Spleen (tissue), 11 donors: ENCODE results near the gene SORCS2. TPM values are rescaled to one million over a fixed set of nuclear protein-coding genes. Genes with fewer than 3 reads are reported as not detected.

Experiments used
- DNase-seq: peaks from one replicate; pipeline ENCODE4 v3.0.0-alpha.2; 2020
- H3K27ac ChIP-seq, 8 donors: fragments of 200-600 bp; sonication (generic) in 7 of 8; 1 replicate in 4 of 8; 2 replicates in 4 of 8; pipeline versions ENCODE4 v1.5.0 to v1.8.0; 2016 to 2021; ENCODE audit warnings: inconsistent platforms in 4 of 8, mild to moderate bottlenecking in 4 of 8, moderate library complexity in 1 of 8
- H3K27me3 ChIP-seq, 7 donors: fragments of 200-600 bp; sonication (generic) in 6 of 7; replicated peaks in 1 of 7; 1 replicate in 4 of 7; 2 replicates in 3 of 7; pipeline versions ENCODE4 v1.5.0 to v1.8.0; 2016 to 2021; ENCODE audit warnings: inconsistent platforms in 3 of 7, mild to moderate bottlenecking in 1 of 7
- H3K36me3 ChIP-seq, 6 donors: fragments of 200-600 bp; sonication (generic) in 5 of 6; 1 replicate in 4 of 6; 2 replicates in 2 of 6; pipeline versions ENCODE4 v1.5.0 to v1.8.0; 2016 to 2021; ENCODE audit warnings: inconsistent platforms in 2 of 6
- H3K4me1 ChIP-seq, 6 donors: fragments of 200-600 bp; sonication (generic) in 5 of 6; 1 replicate in 3 of 6; 2 replicates in 3 of 6; pipeline versions ENCODE4 v1.5.0 to v1.8.0; 2016 to 2021; ENCODE audit warnings: inconsistent platforms in 3 of 6
- H3K4me3 ChIP-seq, 8 donors: fragments of 200-600 bp; sonication (generic) in 7 of 8; 1 replicate in 4 of 8; 2 replicates in 4 of 8; pipeline versions ENCODE4 v1.5.0 to v1.8.0; 2016 to 2021; ENCODE audit warnings: inconsistent platforms in 4 of 8, mild to moderate bottlenecking in 4 of 8, moderate library complexity in 2 of 8
- H3K9me3 ChIP-seq, 8 donors: fragments of 200-600 bp; sonication (generic) in 7 of 8; 1 replicate in 4 of 8; 2 replicates in 4 of 8; pipeline versions ENCODE4 v1.5.0 to v1.8.0; 2016 to 2021; ENCODE audit warnings: inconsistent platforms in 4 of 8
- CTCF ChIP-seq, 11 experiments: fragments of 200-600 bp in 7 of 11; fragments of 450-650 bp in 4 of 11; sonication (generic) in 4 of 11; IDR thresholded peaks in 8 of 11; conservative IDR thresholded peaks in 3 of 11; 1 replicate in 7 of 11; 2 replicates in 4 of 11; pipeline versions ENCODE4 v1.4.0 to v1.8.0; 2016 to 2021; ENCODE audit warnings: antibody characterized with exemption in 11 of 11, inconsistent platforms in 4 of 11, mild to moderate bottlenecking in 1 of 11
- POLR2A ChIP-seq, 3 donors: fragments of 450-650 bp; IDR thresholded peaks; one replicate each; pipeline ENCODE4 v1.5.1; 2017; ENCODE audit warnings: antibody characterized with exemption in 3 of 3, mild to moderate bottlenecking in 1 of 3
- POLR2AphosphoS5 ChIP-seq, 3 donors: sonication (generic); formaldehyde crosslinking; IDR thresholded peaks; one replicate each; pipeline ENCODE4 v1.5.1; 2017; ENCODE audit warnings: antibody characterized with exemption in 3 of 3
- WGBS, 5 donors: extraction: QIAGEN DNeasy Blood & Tissue Kit in 3 of 5; methylation state at CpG; one replicate each; pipeline versions ENCODE4 v1.1.5 to v1.1.7; 2013 to 2018; 5-methylcytosine and 5-hydroxymethylcytosine counted together
- intact Hi-C: fragments of 100-400 bp; cut with DNase I; formaldehyde crosslinking; loops from one replicate; pipeline ENCODE4 v1.15.0; 2023; ENCODE audit warnings: low total_unique reads
- polyA plus RNA-seq, 3 donors: library from polyadenylated mRNA; stranded (reverse); fragments of 200-250 nt; gene quantifications; one replicate each; pipeline ENCODE4 v1.2.1, GENCODE V29; 2013
- total RNA-seq, 7 donors: library from RNA; depleted of rRNA in 3 of 7; stranded (reverse); fragments of >200 nt in 3 of 7; fragmentation: NEBNext Ultra II Directional in 4 of 7; extraction: Animal tissue kit (Norgen Biotek cat#: 25700) in 4 of 7; gene quantifications; one replicate each; pipeline versions ENCODE4 v1.1.0 to v1.2.1, GENCODE V29; 2016 to 2021
- donor health status: healthy with polysubstance abuse.
- donor health status: DM: no; HTN: no; CAD: no; lungs with moderate emphysema.
- donor health status: DM: no; HTN: no; CAD: no.
- donor health status: Bipolar disorder and iron deficiency.
- donor health status: healthy.
- donor health status: DM: no; HTN: no; CAD: no.
- donor health status: DM: yes; HTN: yes; CAD: no.

The SORCS2 gene
- total and polyA plus RNA-seq, 10 donors = 0.33 to 1.6 (median 0.60) TPM

DNA sequence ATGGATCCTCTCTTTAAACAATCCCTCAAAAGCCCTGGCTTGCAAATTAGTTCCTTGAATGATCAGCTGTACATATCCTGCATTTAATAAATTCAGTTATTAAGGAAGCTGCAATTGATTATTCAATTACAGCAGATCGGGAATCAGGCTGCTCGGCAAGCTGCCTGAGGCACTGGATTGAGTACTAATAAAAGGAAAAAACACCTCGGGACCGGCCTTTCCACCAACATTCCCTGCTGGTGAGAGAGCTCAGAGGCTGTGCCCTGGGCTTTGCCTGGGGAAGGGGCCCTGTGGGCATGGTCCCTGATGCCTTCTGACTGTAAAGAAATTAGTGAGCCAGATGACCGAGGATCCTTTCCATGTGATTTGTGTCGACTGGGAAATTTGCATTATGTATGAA is 69.2 kb downstream of the SORCS2 start:
- TF ChIP-seq CTCF (IDR thresholded peaks at IDR 0.05 in 8 of 11, conservative IDR thresholded peaks at IDR 0.05 in 3 of 11) (no peak), POLR2A (IDR thresholded peaks at IDR 0.05) (no peak), POLR2AphosphoS5 (IDR thresholded peaks at IDR 0.05) (no peak)
- no peak overlapping the region for H3K4me3 ChIP-seq
- whole genome bisulfite sequencing, 5 donors = 76 to 84% (median 82%) methylated on average over 6 of the region's 6 CpGs
- DNase-seq = no peak
- intact Hi-C loops = no loop called here
- no peaks in the 10 kb centered on the region for H3K4me1 ChIP-seq
- H3K36me3 ChIP-seq = no peaks in the 10 kb centered on the region
- H3K27ac ChIP-seq = no peak overlapping the region
- H3K9me3 ChIP-seq = peaks cover 0 to 6% (median 0%) of the 10 kb centered on the region in 8 donors
- H3K27me3 ChIP-seq = peaks cover 0 to 55% (median 0%) of the 10 kb centered on the region in 7 donors

DNA sequence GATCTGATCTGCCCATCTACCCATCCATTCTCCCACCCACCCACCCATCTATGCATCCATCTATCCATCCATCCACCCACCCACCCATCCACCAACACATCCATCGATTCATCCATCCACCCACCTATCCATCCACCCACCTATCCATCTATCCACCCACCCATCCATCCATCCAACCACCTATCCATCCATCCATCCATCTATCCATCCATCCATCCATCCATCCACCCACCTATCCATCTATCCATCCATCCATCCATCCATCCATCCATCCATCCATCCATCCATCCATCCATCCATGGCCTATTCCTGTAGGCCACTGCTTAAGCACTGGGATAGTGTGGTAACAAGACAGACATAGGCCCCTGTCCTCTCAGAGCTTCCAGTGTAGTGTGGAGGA is 69.8 kb downstream of the SORCS2 start:
- intact Hi-C loops = no loop called here

GRCh38 chr4:7263166-7263565 is 70.8 kb downstream of the SORCS2 start:
- peaks cover 0 to 6% (median 0%) of the 10 kb centered on the region in 8 donors for H3K9me3 ChIP-seq
- intact Hi-C loops = no loop called here
- H3K36me3 ChIP-seq = no peaks in the 10 kb centered on the region
- no peak for DNase-seq
- H3K4me1 ChIP-seq = no peaks in the 10 kb centered on the region
- H3K27me3 ChIP-seq = peaks cover 0 to 59% (median under 1%) of the 10 kb centered on the region in 7 donors
- TF ChIP-seq CTCF (IDR thresholded peaks at IDR 0.05 in 8 of 11, conservative IDR thresholded peaks at IDR 0.05 in 3 of 11) = no peak
- TF ChIP-seq POLR2A (IDR thresholded peaks at IDR 0.05) = no peak
- TF ChIP-seq POLR2AphosphoS5 (IDR thresholded peaks at IDR 0.05) = no peak
- H3K4me3 ChIP-seq = no peak overlapping the region
- WGBS, 5 donors = 76 to 86% (median 80%) methylated on average over 11 of the region's 11 CpGs
- no peak overlapping the region for H3K27ac ChIP-seq

More for the DNA sequence above, 69.8 kb downstream of the SORCS2 start:
- peaks cover 0 to 6% (median 0%) of the 10 kb centered on the region in 8 donors for H3K9me3 ChIP-seq
- no peak overlapping the region for H3K27ac ChIP-seq
- no peaks in the 10 kb centered on the region for H3K36me3 ChIP-seq
- DNase-seq = no peak
- H3K4me3 ChIP-seq = no peak overlapping the region
- H3K27me3 ChIP-seq = peaks cover 0 to 55% (median 0%) of the 10 kb centered on the region in 7 donors
- WGBS, 5 donors = 77 to 100% (median 89%) methylated on average over 1 of the region's 1 CpG; no CpG with 5 or more reads in 1 of the 5 donors
- no peaks in the 10 kb centered on the region for H3K4me1 ChIP-seq
- TF ChIP-seq CTCF (IDR thresholded peaks at IDR 0.05 in 8 of 11, conservative IDR thresholded peaks at IDR 0.05 in 3 of 11) (no peak), POLR2AphosphoS5 (IDR thresholded peaks at IDR 0.05) (no peak), POLR2A (IDR thresholded peaks at IDR 0.05) (no peak)

- Histone ChIP-seq H3K9me3 (peaks cover 0 to 3% (median 0%) of the 10 kb centered on the region in 8 donors), H3K27me3 (peaks cover 0 to 62% (median 9%) of the 10 kb centered on the region in 7 donors), H3K36me3 (no peaks in the 10 kb centered on the region), H3K27ac (no peak overlapping the region), H3K4me1 (no peaks in the 10 kb centered on the region), H3K4me3 (no peak overlapping the region)
- 74 to 88% (median 87%) methylated on average over 8 to 11 of the region's 11 CpGs for WGBS, 5 donors
- DNase-seq = no peak
- intact Hi-C loops = no loop called here
- TF ChIP-seq POLR2A (IDR thresholded peaks at IDR 0.05) = no peak
- TF ChIP-seq CTCF (IDR thresholded peaks at IDR 0.05 in 8 of 11, conservative IDR thresholded peaks at IDR 0.05 in 3 of 11) = no peak
- TF ChIP-seq POLR2AphosphoS5 (IDR thresholded peaks at IDR 0.05) = no peak
These were observed 72.4 kb downstream of the SORCS2 start for GRCh38 chr4:7264694-7265093.
